ENCODE results near the gene UBR2. TPM values are rescaled to one million over a fixed set of nuclear protein-coding genes. Genes with fewer than 3 reads are reported as not detected.
"Not testable (repeated sequence)": the region's sequence is repeated elsewhere in the genome, so short reads cannot be mapped to it uniquely, and the experiment has no call there.

UBR2 gene
- total RNA-seq, 1 donor from 2014 or later, result 20.9 TPM

GRCh38 chr6:42698217-42698616, 134.4 kb downstream of the UBR2 start:
- H3K4me1 Mint-ChIP-seq (ENCODE audit: low read depth), result peaks cover 17% of the 10 kb centered on the region
- DNase-seq (ENCODE audit: low spot score), result peak; percentile 70
- no peaks in the 10 kb centered on the region for H3K27me3 Mint-ChIP-seq (ENCODE audit: low read depth)
- no peaks in the 10 kb centered on the region for H3K9me3 Mint-ChIP-seq (ENCODE audit: low read depth)
- H3K4me3 Mint-ChIP-seq (ENCODE audit: unreplicated experiment), result no peak overlapping the region
- peaks cover 6% of the 10 kb centered on the region for H3K36me3 Mint-ChIP-seq (ENCODE audit: low read depth)
- H3K27ac Mint-ChIP-seq (ENCODE audit: unreplicated experiment), result no peak overlapping the region
- TF ChIP-seq CTCF (IDR thresholded peaks at IDR 0.05), result no peak

- DNase-seq (ENCODE audit: low spot score), result no peak
- Mint-ChIP-seq H3K36me3 (ENCODE audit: low read depth) (no peaks in the 10 kb centered on the region), H3K4me1 (ENCODE audit: low read depth) (no peaks in the 10 kb centered on the region), H3K9me3 (ENCODE audit: low read depth) (no peaks in the 10 kb centered on the region), H3K27ac (ENCODE audit: unreplicated experiment) (no peak overlapping the region), H3K27me3 (ENCODE audit: low read depth) (no peaks in the 10 kb centered on the region), H3K4me3 (ENCODE audit: unreplicated experiment) (no peak overlapping the region)
- TF ChIP-seq CTCF (IDR thresholded peaks at IDR 0.05), result no peak
Measured at GRCh38 chr6:42702200-42702599, 138.4 kb downstream of the UBR2 start.

GRCh38 chr6:42702786-42703185, 139.0 kb downstream of the UBR2 start:
- not testable (repeated sequence) for H3K4me1 Mint-ChIP-seq (ENCODE audit: low read depth); H3K9me3 Mint-ChIP-seq (ENCODE audit: low read depth); H3K27ac Mint-ChIP-seq (ENCODE audit: unreplicated experiment); H3K36me3 Mint-ChIP-seq (ENCODE audit: low read depth); H3K27me3 Mint-ChIP-seq (ENCODE audit: low read depth); DNase-seq (ENCODE audit: low spot score); H3K4me3 Mint-ChIP-seq (ENCODE audit: unreplicated experiment)

GRCh38 chr6:42704251-42704936, 140.6 kb downstream of the UBR2 start:
- H3K27ac Mint-ChIP-seq (ENCODE audit: unreplicated experiment), result no peak overlapping the region
- no peaks in the 10 kb centered on the region for H3K36me3 Mint-ChIP-seq (ENCODE audit: low read depth)
- no peaks in the 10 kb centered on the region for H3K27me3 Mint-ChIP-seq (ENCODE audit: low read depth)
- no peak overlapping the region for H3K4me3 Mint-ChIP-seq (ENCODE audit: unreplicated experiment)
- H3K4me1 Mint-ChIP-seq (ENCODE audit: low read depth), result no peaks in the 10 kb centered on the region
- no peak for TF ChIP-seq CTCF (IDR thresholded peaks at IDR 0.05)
- peak; percentile 71 for DNase-seq (ENCODE audit: low spot score)
- no peaks in the 10 kb centered on the region for H3K9me3 Mint-ChIP-seq (ENCODE audit: low read depth)

GRCh38 chr6:42704937-42705374, 141.1 kb downstream of the UBR2 start:
- Mint-ChIP-seq H3K4me1 (ENCODE audit: low read depth) (no peaks in the 10 kb centered on the region), H3K27me3 (ENCODE audit: low read depth) (no peaks in the 10 kb centered on the region), H3K36me3 (ENCODE audit: low read depth) (no peaks in the 10 kb centered on the region), H3K9me3 (ENCODE audit: low read depth) (no peaks in the 10 kb centered on the region), H3K4me3 (ENCODE audit: unreplicated experiment) (no peak overlapping the region), H3K27ac (ENCODE audit: unreplicated experiment) (no peak overlapping the region)
- peak; percentile 72 for DNase-seq (ENCODE audit: low spot score)
- TF ChIP-seq CTCF (IDR thresholded peaks at IDR 0.05), result no peak

- Mint-ChIP-seq H3K4me3 (ENCODE audit: unreplicated experiment) (no peak overlapping the region), H3K27ac (ENCODE audit: unreplicated experiment) (no peak overlapping the region), H3K9me3 (ENCODE audit: low read depth) (peaks cover 9% of the 10 kb centered on the region), H3K4me1 (ENCODE audit: low read depth) (peaks cover 5% of the 10 kb centered on the region), H3K36me3 (ENCODE audit: low read depth) (peaks cover 3% of the 10 kb centered on the region), H3K27me3 (ENCODE audit: low read depth) (no peaks in the 10 kb centered on the region)
- DNase-seq (ENCODE audit: low spot score), result peak; percentile 46
- no peak for TF ChIP-seq CTCF (IDR thresholded peaks at IDR 0.05)
Measured at GRCh38 chr6:42707595-42707994, 143.8 kb downstream of the UBR2 start.

All from chondrocyte (in vitro differentiated cells).